ENCODE results near the gene GFAP.

Gene GFAP

GRCh38 chr17:44863061-44863918, 52.0 kb downstream of the GFAP start:
- no peak for DNase-seq (ENCODE audit: low spot score)

GRCh38 chr17:44862278-44862914, 52.9 kb downstream of the GFAP start:
- DNase-seq (ENCODE audit: low spot score), result no peak

DNA sequence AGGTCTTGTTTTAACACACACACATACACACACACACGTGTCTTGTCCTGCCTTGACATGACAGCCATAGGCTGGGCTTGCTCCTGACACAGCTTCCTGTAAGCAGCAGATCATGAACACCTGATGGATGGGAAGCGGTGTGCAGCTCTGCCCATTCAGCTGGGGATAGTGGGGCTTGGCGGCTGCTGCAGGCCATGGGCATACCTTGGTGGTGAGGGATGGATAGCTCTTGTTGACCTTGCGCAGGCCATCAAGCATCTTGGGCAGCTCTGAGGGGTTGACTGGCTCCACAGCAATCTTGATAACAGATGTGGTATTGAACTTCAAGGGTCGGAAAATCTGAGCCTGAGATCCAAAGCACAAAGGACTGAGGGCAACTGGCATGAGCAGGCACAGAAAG, 55.6 kb downstream of the GFAP start:
- no peak for DNase-seq (ENCODE audit: low spot score)

- no peak for DNase-seq (ENCODE audit: low spot score)
These were observed 61.1 kb downstream of the GFAP start for GRCh38 chr17:44854192-44854591.
